GM18517 (cell line): Measurements from ENCODE around the gene CCT6B.

Experiments
- ATAC-seq: cut with Tn5 transposase; IDR thresholded peaks from one replicate; pipeline ENCODE4 v1.9.1; 2021; ENCODE audit warnings: mild to moderate bottlenecking, moderate library complexity; ENCODE audit not compliant: unreplicated experiment

The CCT6B gene

GRCh38 chr17:34892461-34893249 is 68.6 kb downstream of the CCT6B start:
- no peak for ATAC-seq

GRCh38 chr17:34886831-34887230 is 74.4 kb downstream of the CCT6B start:
- no peak for ATAC-seq

GRCh38 chr17:34885076-34885475 is 76.2 kb downstream of the CCT6B start:
- no peak for ATAC-seq

GRCh38 chr17:34884597-34884996 is 76.7 kb downstream of the CCT6B start:
- ATAC-seq: no peak

- no peak for ATAC-seq
Measured at GRCh38 chr17:34883106-34884000, 77.9 kb downstream of the CCT6B start.

GRCh38 chr17:34879146-34879545 is 82.1 kb downstream of the CCT6B start:
- ATAC-seq: no peak
